GM12874 (cell line): ENCODE measurements around the gene AGBL1.

Source experiments
- CTCF ChIP-seq: IDR thresholded peaks from 2 replicates; pipeline ENCODE4 v1.5.1; 2011; ENCODE audit warnings: low read depth, mild to moderate bottlenecking, control low read depth, low read length, moderate library complexity; ENCODE audit not compliant: insufficient read depth

Gene AGBL1

DNA sequence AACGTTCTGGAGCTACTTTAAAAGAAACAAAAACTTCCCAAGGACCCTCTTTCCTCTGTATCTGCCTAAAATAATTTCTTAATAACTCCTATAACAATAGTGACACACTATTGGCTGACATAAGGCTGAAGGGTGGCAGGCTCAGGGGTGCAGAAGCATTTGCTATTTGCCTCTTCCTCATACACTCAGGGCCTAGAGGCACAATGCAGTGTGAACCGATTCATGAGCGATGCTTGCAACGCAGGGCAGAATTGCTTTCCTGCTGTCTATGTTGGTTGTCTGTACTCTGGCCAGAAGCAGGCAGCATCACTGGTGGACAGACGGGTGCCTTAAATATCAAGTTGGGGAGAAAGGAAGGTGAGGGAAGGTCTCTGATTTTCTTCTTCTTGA lies 157.4 kb downstream of the AGBL1 start:
- TF ChIP-seq CTCF = no peak

DNA sequence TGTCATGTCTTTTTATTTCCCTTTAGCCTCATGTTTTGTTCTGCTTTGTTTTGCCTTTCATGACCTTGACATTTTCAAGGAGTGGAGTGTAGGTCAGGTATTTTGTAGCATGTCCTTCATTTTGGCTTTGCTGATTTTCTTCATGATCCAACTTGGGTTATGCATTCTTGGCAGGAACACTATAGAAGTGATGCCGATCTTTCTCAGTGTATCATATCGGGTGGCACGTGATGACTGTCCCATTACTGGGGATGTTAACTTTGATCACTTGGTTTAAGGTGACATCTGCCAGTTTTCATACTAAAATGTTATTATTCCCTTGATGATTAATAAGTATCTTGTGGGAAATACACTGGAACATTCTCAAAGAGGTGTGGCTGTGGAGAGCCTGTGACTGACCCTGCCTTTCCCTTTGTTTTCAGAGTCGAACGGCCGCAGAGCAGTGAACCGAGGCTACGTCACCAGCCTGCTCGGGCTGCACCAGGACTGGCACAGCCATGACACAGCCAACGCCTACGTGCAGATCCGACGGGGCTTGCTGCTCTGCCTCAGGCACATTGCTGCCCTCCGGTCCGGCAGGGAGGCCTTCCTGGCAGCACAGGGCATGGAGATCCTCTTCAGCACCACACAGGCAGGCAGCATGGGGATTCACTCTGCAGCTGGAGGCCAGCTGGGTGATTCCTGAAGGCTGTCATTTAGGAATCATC lies 167.7 kb downstream of the AGBL1 start:
- no peak for TF ChIP-seq CTCF

- TF ChIP-seq CTCF = no peak
Measured at GRCh38 chr15:86255247-86255646, 175.6 kb downstream of the AGBL1 start.

DNA sequence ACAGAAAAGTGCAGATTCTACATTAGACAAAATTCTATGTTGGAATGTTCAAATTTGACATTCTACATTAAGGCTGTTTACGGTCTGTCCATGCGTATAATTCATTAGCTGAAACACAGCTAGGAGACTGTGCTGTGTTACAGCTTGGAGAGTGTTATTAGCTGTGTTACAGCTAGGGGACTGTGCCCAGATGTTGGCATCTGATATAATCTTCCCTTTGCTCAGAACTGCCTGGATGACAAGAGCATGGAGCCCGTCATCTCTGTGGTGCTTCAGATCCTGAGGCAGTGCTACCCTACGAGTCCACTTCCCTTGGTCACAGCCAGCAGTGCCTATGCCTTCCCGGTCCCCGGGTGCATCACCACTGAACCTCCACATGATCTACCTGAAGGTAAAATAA lies 177.0 kb downstream of the AGBL1 start:
- no peak for TF ChIP-seq CTCF

DNA sequence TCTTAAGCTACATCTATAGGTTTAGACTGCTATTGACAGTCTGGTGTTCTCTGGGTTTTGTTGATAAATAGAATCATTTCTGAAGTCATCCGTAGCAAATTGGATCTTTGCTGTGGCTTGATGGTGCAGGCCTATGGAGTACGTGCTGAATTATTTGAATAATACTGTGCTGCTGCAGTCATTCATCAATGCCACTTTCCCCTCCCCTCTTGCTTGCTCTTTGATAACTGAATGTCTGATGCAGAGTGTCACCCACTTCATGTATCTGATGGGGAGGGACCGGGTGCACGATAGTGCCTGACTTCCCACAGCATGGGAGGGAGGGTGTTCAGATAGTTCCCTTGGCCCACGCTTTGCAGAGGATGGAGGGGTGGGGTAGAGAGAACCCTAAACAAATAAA lies 179.9 kb downstream of the AGBL1 start:
- no peak for TF ChIP-seq CTCF

GRCh38 chr15:86263230-86263629 lies 183.6 kb downstream of the AGBL1 start:
- no peak for TF ChIP-seq CTCF

DNA sequence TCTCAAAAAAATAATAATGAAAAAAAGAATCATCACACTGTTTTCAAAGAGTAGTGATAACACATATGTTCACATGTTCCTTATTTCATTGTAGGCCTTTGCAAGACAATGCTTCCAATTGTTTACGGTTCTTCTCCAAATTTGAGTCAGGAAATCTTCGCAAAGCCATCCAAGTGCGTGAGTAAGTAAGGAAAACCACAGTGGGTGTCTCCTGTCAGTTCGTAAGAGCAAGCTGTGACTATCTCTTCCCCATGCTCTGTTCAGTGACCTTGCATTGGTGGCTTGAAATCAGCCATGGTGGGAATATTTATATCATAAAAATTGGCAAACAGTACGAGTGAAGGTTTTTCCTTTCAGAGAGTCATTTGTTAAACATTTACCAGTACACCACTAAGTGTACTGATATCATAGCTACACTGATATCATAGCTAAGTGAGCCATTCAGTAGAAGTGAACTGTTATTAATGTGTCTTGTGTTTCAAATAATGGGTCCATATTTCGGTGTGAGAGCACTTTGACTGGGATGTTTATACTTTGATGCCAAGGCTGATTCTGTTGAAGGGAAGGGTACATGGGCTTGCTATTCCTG lies 187.3 kb downstream of the AGBL1 start:
- no peak for TF ChIP-seq CTCF
